ENCODE data around the gene LRIG1.

The LRIG1 gene

GRCh38 chr3:66438046-66438445 is 62.8 kb downstream of the LRIG1 start:
- peaks cover 23% of the 10 kb centered on the region for H3K4me1 Mint-ChIP-seq (ENCODE audit: low read depth)

GRCh38 chr3:66437341-66437929 is 63.4 kb downstream of the LRIG1 start:
- Mint-ChIP-seq H3K9me3 (ENCODE audit: low read depth) (no peaks in the 10 kb centered on the region), H3K36me3 (peaks cover 7% of the 10 kb centered on the region), H3K4me3 (no peak overlapping the region), H3K27ac (peak overlapping the region; percentile 23), H3K4me1 (ENCODE audit: low read depth) (peaks cover 23% of the 10 kb centered on the region), H3K27me3 (no peaks in the 10 kb centered on the region)

More at GRCh38 chr3:66438046-66438445, 62.8 kb downstream of the LRIG1 start:
- no peaks in the 10 kb centered on the region for H3K9me3 Mint-ChIP-seq (ENCODE audit: low read depth)
- H3K27me3 Mint-ChIP-seq = no peaks in the 10 kb centered on the region
- H3K36me3 Mint-ChIP-seq = peaks cover 7% of the 10 kb centered on the region
- no peak overlapping the region for H3K27ac Mint-ChIP-seq
- H3K4me3 Mint-ChIP-seq = no peak overlapping the region

GRCh38 chr3:66435989-66436388 is 64.8 kb downstream of the LRIG1 start:
- no peak overlapping the region for H3K4me3 Mint-ChIP-seq
- no peaks in the 10 kb centered on the region for H3K27me3 Mint-ChIP-seq
- H3K9me3 Mint-ChIP-seq (ENCODE audit: low read depth) = no peaks in the 10 kb centered on the region
- peaks cover 23% of the 10 kb centered on the region for H3K4me1 Mint-ChIP-seq (ENCODE audit: low read depth)
- H3K36me3 Mint-ChIP-seq = peaks cover 7% of the 10 kb centered on the region
- no peak overlapping the region for H3K27ac Mint-ChIP-seq

GRCh38 chr3:66434726-66435125 is 66.1 kb downstream of the LRIG1 start:
- no peaks in the 10 kb centered on the region for H3K9me3 Mint-ChIP-seq (ENCODE audit: low read depth)
- H3K27ac Mint-ChIP-seq = no peak overlapping the region
- no peak overlapping the region for H3K4me3 Mint-ChIP-seq
- peaks cover 7% of the 10 kb centered on the region for H3K36me3 Mint-ChIP-seq
- H3K27me3 Mint-ChIP-seq = no peaks in the 10 kb centered on the region
- peaks cover 16% of the 10 kb centered on the region for H3K4me1 Mint-ChIP-seq (ENCODE audit: low read depth)

- Mint-ChIP-seq H3K9me3 (ENCODE audit: low read depth) (no peaks in the 10 kb centered on the region), H3K4me1 (ENCODE audit: low read depth) (peaks cover 13% of the 10 kb centered on the region), H3K4me3 (peak overlapping the region; percentile 12), H3K27me3 (no peaks in the 10 kb centered on the region), H3K36me3 (peaks cover 7% of the 10 kb centered on the region), H3K27ac (no peak overlapping the region)
Observed at GRCh38 chr3:66433522-66433782, 67.4 kb downstream of the LRIG1 start.

GRCh38 chr3:66432767-66433521 is 67.9 kb downstream of the LRIG1 start:
- peaks cover 7% of the 10 kb centered on the region for H3K36me3 Mint-ChIP-seq
- no peaks in the 10 kb centered on the region for H3K27me3 Mint-ChIP-seq
- H3K4me1 Mint-ChIP-seq (ENCODE audit: low read depth) = peaks cover 13% of the 10 kb centered on the region
- no peaks in the 10 kb centered on the region for H3K9me3 Mint-ChIP-seq (ENCODE audit: low read depth)
- no peak overlapping the region for H3K27ac Mint-ChIP-seq
- H3K4me3 Mint-ChIP-seq = no peak overlapping the region

- H3K27me3 Mint-ChIP-seq = no peaks in the 10 kb centered on the region
- no peak overlapping the region for H3K4me3 Mint-ChIP-seq
- H3K9me3 Mint-ChIP-seq (ENCODE audit: low read depth) = no peaks in the 10 kb centered on the region
- peaks cover 11% of the 10 kb centered on the region for H3K4me1 Mint-ChIP-seq (ENCODE audit: low read depth)
- peaks cover 4% of the 10 kb centered on the region for H3K36me3 Mint-ChIP-seq
- no peak overlapping the region for H3K27ac Mint-ChIP-seq
Observed at GRCh38 chr3:66432041-66432766, 68.6 kb downstream of the LRIG1 start.

- no peak overlapping the region for H3K4me3 Mint-ChIP-seq
- H3K27ac Mint-ChIP-seq = no peak overlapping the region
- no peaks in the 10 kb centered on the region for H3K27me3 Mint-ChIP-seq
- H3K4me1 Mint-ChIP-seq (ENCODE audit: low read depth) = peaks cover 11% of the 10 kb centered on the region
- H3K9me3 Mint-ChIP-seq (ENCODE audit: low read depth) = no peaks in the 10 kb centered on the region
- H3K36me3 Mint-ChIP-seq = peaks cover 4% of the 10 kb centered on the region
Observed at GRCh38 chr3:66431494-66431893, 69.3 kb downstream of the LRIG1 start.

- H3K36me3 Mint-ChIP-seq = peaks cover 4% of the 10 kb centered on the region
- no peak overlapping the region for H3K4me3 Mint-ChIP-seq
- H3K4me1 Mint-ChIP-seq (ENCODE audit: low read depth) = peaks cover 12% of the 10 kb centered on the region
- H3K9me3 Mint-ChIP-seq (ENCODE audit: low read depth) = no peaks in the 10 kb centered on the region
- no peaks in the 10 kb centered on the region for H3K27me3 Mint-ChIP-seq
- H3K27ac Mint-ChIP-seq = no peak overlapping the region
Observed at GRCh38 chr3:66430876-66431275, 69.9 kb downstream of the LRIG1 start.

GRCh38 chr3:66428733-66429132 is 72.1 kb downstream of the LRIG1 start:
- Mint-ChIP-seq H3K4me1 (ENCODE audit: low read depth) (peaks cover 9% of the 10 kb centered on the region), H3K27ac (no peak overlapping the region), H3K36me3 (peaks cover 3% of the 10 kb centered on the region), H3K4me3 (no peak overlapping the region), H3K27me3 (no peaks in the 10 kb centered on the region), H3K9me3 (ENCODE audit: low read depth) (no peaks in the 10 kb centered on the region)

- Mint-ChIP-seq H3K27me3 (no peaks in the 10 kb centered on the region), H3K27ac (no peak overlapping the region), H3K4me3 (no peak overlapping the region), H3K9me3 (ENCODE audit: low read depth) (no peaks in the 10 kb centered on the region), H3K4me1 (ENCODE audit: low read depth) (peaks cover 4% of the 10 kb centered on the region), H3K36me3 (peaks cover 7% of the 10 kb centered on the region)
Observed at GRCh38 chr3:66427951-66428474, 72.8 kb downstream of the LRIG1 start.

- Mint-ChIP-seq H3K4me3 (no peak overlapping the region), H3K27ac (no peak overlapping the region), H3K4me1 (ENCODE audit: low read depth) (peaks cover 4% of the 10 kb centered on the region), H3K9me3 (ENCODE audit: low read depth) (peaks cover 1% of the 10 kb centered on the region), H3K36me3 (peaks cover 9% of the 10 kb centered on the region), H3K27me3 (no peaks in the 10 kb centered on the region)
Observed at GRCh38 chr3:66427352-66427751, 73.5 kb downstream of the LRIG1 start.

GRCh38 chr3:66426135-66426534 is 74.7 kb downstream of the LRIG1 start:
- Mint-ChIP-seq H3K4me3 (no peak overlapping the region), H3K27ac (no peak overlapping the region), H3K36me3 (peaks cover 9% of the 10 kb centered on the region), H3K9me3 (ENCODE audit: low read depth) (peaks cover 5% of the 10 kb centered on the region), H3K27me3 (no peaks in the 10 kb centered on the region), H3K4me1 (ENCODE audit: low read depth) (peaks cover 4% of the 10 kb centered on the region)

GRCh38 chr3:66425576-66426114 is 75.2 kb downstream of the LRIG1 start:
- Mint-ChIP-seq H3K27ac (no peak overlapping the region), H3K9me3 (ENCODE audit: low read depth) (peaks cover 6% of the 10 kb centered on the region), H3K4me3 (no peak overlapping the region), H3K36me3 (peaks cover 11% of the 10 kb centered on the region), H3K4me1 (ENCODE audit: low read depth) (peaks cover 4% of the 10 kb centered on the region), H3K27me3 (no peaks in the 10 kb centered on the region)

- Mint-ChIP-seq H3K9me3 (ENCODE audit: low read depth) (peaks cover 11% of the 10 kb centered on the region), H3K36me3 (peaks cover 17% of the 10 kb centered on the region), H3K27ac (no peak overlapping the region), H3K4me1 (ENCODE audit: low read depth) (peaks cover 4% of the 10 kb centered on the region), H3K27me3 (no peaks in the 10 kb centered on the region), H3K4me3 (no peak overlapping the region)
Observed at GRCh38 chr3:66425032-66425431, 75.8 kb downstream of the LRIG1 start.

Data from activated naive CD8-positive, alpha-beta T cell (primary cell).